HG03520 (cell line): ENCODE data around the gene TCOF1.

Source experiments
- ATAC-seq: cut with Tn5 transposase; IDR thresholded peaks from one replicate; pipeline ENCODE4 v1.9.1; 2021; ENCODE audit warnings: mild to moderate bottlenecking, moderate library complexity; ENCODE audit not compliant: unreplicated experiment

The TCOF1 gene

GRCh38 chr5:150401376-150402228, 44.1 kb downstream of the TCOF1 start:
- ATAC-seq, result no peak

GRCh38 chr5:150402229-150402773, 44.8 kb downstream of the TCOF1 start:
- ATAC-seq, result no peak

DNA sequence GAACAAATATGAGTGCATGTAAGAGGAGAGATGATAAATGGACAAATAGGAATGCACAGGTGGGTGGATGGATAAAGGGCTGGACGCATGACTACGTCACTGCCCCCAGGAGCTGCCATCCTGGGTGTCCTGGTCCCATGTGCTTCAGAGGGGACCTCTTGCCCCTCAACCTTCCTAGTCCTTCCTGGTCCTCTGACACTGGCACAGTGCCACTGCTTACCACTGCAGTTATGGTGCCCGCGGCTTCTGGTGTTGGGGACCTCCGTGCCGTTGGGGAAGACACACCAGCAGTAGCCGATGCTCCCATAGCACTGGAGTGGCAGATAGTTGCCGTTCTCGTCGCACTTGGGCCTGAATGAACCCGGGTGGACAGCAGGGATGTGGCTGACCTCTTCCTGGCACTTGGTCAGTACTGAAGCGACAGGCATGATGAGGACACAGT, 45.4 kb downstream of the TCOF1 start:
- no peak for ATAC-seq

DNA sequence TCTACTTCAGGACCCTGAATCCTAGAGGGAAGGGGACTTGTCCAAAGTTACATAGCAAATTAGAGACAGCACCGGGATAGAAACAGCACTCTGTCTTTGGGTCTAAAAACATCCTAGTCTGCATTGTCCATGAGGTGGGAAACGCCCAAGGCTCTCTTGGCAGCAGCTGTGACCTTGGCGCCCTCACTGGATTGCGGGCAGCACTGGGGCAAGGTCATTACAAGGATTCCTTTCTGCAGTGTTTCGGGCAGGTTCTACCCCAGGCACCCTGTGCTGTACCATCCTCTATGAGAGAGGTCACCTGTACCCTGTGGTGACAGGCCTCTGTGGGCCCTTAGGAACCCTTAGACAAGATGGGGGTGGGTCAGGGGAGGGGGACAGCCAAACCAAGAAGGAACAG, 46.6 kb downstream of the TCOF1 start:
- no peak for ATAC-seq

DNA sequence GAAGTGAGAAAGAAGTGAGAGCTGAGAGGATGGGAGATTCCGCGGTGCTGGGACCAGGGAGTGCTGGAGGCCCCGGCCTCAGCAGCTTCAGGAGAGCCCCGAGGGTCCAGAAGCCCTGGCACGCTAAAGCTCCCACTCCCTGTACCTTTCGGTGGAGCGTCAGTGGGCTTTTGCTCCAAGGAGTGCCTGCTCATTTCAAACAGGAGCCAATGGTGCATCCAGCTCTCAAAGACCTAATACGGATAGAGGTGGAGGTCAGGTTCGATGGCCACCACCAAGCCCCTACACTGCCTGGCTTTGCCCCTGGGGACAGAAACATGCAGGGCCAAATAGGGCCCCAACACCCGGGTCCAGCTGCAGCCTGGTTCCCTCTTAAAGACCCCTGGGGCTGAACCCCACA, 47.0 kb downstream of the TCOF1 start:
- no peak for ATAC-seq

- no peak for ATAC-seq
Observed at GRCh38 chr5:150404941-150405816, 47.7 kb downstream of the TCOF1 start.

DNA sequence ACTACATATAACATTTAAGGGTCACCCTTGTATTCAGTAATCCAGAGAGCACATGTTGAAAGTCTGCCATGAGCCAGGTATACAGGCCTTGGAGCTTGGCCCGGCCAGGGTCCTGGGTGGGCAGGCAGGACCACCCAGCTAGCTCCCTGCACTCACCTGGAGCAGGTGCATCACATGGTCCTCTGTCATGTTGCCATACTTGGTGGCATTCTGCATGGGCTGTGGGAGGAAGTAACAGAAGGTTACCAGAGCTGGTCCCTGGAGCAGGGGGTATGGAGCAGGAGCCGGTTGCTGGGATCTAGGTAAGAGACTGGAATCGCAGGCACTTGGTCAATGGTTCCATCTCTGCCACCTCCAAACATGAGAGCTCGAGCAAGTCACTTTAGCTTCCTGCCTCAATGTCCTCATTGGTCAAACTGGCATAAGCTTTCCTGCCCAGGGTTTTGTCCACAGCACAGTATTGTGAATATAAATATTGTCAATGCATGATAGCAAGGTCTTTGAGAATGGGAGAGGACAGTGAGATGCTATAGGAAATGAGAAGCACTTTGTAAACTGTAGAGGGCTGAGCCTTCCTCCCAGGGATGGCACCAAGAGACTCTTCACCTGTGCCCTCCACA, 48.7 kb downstream of the TCOF1 start:
- ATAC-seq, result no peak

- ATAC-seq, result no peak
Observed at GRCh38 chr5:150406723-150407095, 49.2 kb downstream of the TCOF1 start.

- no peak for ATAC-seq
Observed at GRCh38 chr5:150407096-150407720, 49.7 kb downstream of the TCOF1 start.

DNA sequence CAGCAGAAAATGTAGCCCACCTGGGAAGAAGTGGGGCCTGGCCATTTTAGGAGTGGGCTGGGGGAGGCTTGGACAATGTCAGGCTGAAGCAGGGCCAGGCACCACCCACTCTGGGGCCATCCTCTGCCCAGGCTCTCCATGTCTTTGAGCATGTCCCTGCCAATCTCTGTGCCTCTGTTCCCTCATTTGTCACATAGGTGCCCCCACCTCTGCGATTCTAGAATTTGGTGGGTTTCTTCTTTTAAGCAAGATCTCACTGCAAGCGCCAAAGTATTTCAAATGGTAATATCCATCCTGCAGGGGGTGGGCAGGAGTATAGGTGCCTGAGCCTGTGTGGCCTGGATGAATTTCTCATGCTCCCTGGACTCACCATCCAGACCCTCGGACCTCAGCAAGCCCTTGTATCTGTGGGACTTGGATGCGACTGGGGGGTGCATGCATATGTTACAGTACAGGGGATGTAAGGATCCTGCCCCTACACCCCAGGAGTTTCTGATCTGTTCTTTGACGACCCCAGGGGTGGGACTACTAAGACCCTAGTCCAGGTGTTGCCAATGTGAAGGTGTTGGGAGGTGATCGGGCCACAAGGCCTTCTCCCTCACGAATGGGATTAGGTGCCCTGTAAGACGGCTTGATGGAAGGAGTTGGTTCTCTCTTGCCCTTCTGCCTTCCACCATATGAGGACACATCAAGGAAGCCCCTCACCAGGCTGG, 50.9 kb downstream of the TCOF1 start:
- no peak for ATAC-seq

- peak; percentile 23 for ATAC-seq
Observed at GRCh38 chr5:150409638-150410523, 52.4 kb downstream of the TCOF1 start.

GRCh38 chr5:150410524-150411244, 53.2 kb downstream of the TCOF1 start:
- ATAC-seq, result no peak

DNA sequence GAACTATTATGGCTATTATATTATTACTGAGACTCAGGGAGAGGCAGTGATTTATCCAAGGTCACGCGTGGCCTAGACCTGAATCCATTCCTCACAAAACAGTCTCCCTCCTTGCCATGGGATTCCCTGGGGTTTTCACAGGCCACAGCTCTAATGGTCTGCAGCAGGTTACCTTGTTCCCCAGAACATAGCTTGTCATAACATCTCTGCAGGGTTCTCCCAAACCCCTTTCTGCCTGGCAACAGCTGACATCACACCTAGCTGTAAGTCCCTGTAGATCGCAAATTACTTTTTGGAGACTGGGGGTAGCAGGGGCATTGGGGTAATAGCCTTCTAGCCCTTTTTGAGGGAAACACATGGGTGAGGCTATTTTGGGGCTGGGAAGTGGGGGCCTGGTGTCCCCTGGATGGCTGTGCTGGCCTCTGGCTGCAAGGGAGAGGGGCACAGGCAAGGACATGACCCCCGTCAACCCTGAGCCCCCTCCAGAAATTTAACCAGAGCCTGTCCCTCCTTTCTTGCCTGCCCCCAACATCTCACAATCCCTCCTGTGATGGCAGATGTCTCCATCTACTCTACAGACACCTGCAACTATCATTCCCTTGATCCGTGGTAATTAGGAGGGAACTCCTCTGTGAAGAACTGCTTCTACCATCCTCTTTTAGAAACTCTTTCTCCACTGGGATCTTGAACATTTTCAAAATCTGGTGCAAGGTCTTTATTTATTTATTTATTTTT, 53.9 kb downstream of the TCOF1 start:
- ATAC-seq, result no peak

- ATAC-seq, result peak; percentile 61
Observed at GRCh38 chr5:150412319-150413175, 55.0 kb downstream of the TCOF1 start, which contains the start of gene CD74. Gene CD74 (minus strand): TSS chr5:150412910. CDS start chr5:150412749, 161 bp downstream.

- no peak for ATAC-seq
Observed at GRCh38 chr5:150413176-150413901, 55.8 kb downstream of the TCOF1 start.
